Measurements from ENCODE around the gene PI16. TPM values are rescaled to one million over a fixed set of nuclear protein-coding genes. Genes with fewer than 3 reads are reported as not detected.

PI16 gene
- polyA plus RNA-seq, 3 donors = 0.22 TPM; not detected in 2

- no peak overlapping the region for H3K4me3 ChIP-seq (replicated peaks in 1 of 3; ENCODE audit: low read depth in 2 of 3, low read length in 3 of 3)
- no peaks in the 10 kb centered on the region for H3K9me3 ChIP-seq (replicated peaks in 1 of 2; ENCODE audit: control insufficient read depth in 1 of 2, insufficient read depth in 1 of 2, low read length in 2 of 2)
- no peak overlapping the region for H2AFZ ChIP-seq (ENCODE audit: insufficient read depth, low read depth, low read length, poor library complexity, severe bottlenecking)
- Mint-ChIP-seq H3K4me1 (peaks cover 13% of the 10 kb centered on the region), H3K27ac (no peak overlapping the region), H3K4me3 (peak overlapping the region in 1 of 2 donors; percentile 63), H3K9me3 (peaks cover 0 to 3% (median 0%) of the 10 kb centered on the region in 7 donors), H3K27me3 (ENCODE audit: low read depth in 3 of 3) (peaks cover 51 to 54% (median 52%) of the 10 kb centered on the region in 3 donors), H3K36me3 (no peaks in the 10 kb centered on the region)
- peaks cover 11 to 54% of the 10 kb centered on the region in 2 donors for H3K27me3 ChIP-seq (ENCODE audit: control insufficient read depth in 2 of 2, insufficient read depth in 2 of 2, low read length in 2 of 2)
- H3K36me3 ChIP-seq (replicated peaks in 1 of 2; ENCODE audit: control insufficient read depth in 1 of 2, insufficient read depth in 2 of 2, low read length in 2 of 2) = no peaks in the 10 kb centered on the region
- peaks cover 7 to 12% of the 10 kb centered on the region in 2 donors for H3K4me1 ChIP-seq (ENCODE audit: control insufficient read depth in 1 of 2, insufficient read depth in 2 of 2, low read length in 2 of 2)
- TF ChIP-seq CTCF (IDR thresholded peaks at IDR 0.05) = no peak
- no peak for DNase-seq
- H3K79me2 ChIP-seq (ENCODE audit: insufficient read depth, low read length) = no peaks in the 10 kb centered on the region
- intact Hi-C loops (cut with micrococcal nuclease) = no loop called here
- no peaks in the 10 kb centered on the region for H4K20me1 ChIP-seq (ENCODE audit: insufficient read depth, low read length)
- no peak overlapping the region for H3K27ac ChIP-seq (ENCODE audit: low read depth in 1 of 2, low read length in 2 of 2)
- H3K4me2 ChIP-seq (replicated peaks; ENCODE audit: extremely low read depth, low read length, poor library complexity, severe bottlenecking) = no peak overlapping the region
- H3K9ac ChIP-seq (ENCODE audit: insufficient read depth, low read length, poor library complexity, severe bottlenecking) = no peak overlapping the region
These were observed 1.9 kb downstream of the PI16 start for GRCh38 chr6:36956446-36956820.

GRCh38 chr6:36957773-36958271, 3.3 kb downstream of the PI16 start:
- no peak overlapping the region for H3K27ac Mint-ChIP-seq
- H2AFZ ChIP-seq (ENCODE audit: insufficient read depth, low read depth, low read length, poor library complexity, severe bottlenecking) = no peak overlapping the region
- H3K36me3 ChIP-seq (replicated peaks in 1 of 2; ENCODE audit: control insufficient read depth in 1 of 2, insufficient read depth in 2 of 2, low read length in 2 of 2) = no peaks in the 10 kb centered on the region
- no peak for DNase-seq
- TF ChIP-seq CTCF (IDR thresholded peaks at IDR 0.05) = no peak
- no peak overlapping the region for H3K4me3 ChIP-seq (replicated peaks in 1 of 3; ENCODE audit: low read depth in 2 of 3, low read length in 3 of 3)
- intact Hi-C loops (cut with micrococcal nuclease) = no loop called here
- H3K36me3 Mint-ChIP-seq = no peaks in the 10 kb centered on the region
- peaks cover 50 to 57% (median 53%) of the 10 kb centered on the region in 3 donors for H3K27me3 Mint-ChIP-seq (ENCODE audit: low read depth in 3 of 3)
- H3K4me1 ChIP-seq (ENCODE audit: control insufficient read depth in 1 of 2, insufficient read depth in 2 of 2, low read length in 2 of 2) = peaks cover 7 to 12% of the 10 kb centered on the region in 2 donors
- peaks cover 14% of the 10 kb centered on the region for H3K4me1 Mint-ChIP-seq
- 97% methylated on average over 9 of the region's 9 CpGs for WGBS (ENCODE audit: insufficient coverage)
- no peaks in the 10 kb centered on the region for H4K20me1 ChIP-seq (ENCODE audit: insufficient read depth, low read length)
- no peaks in the 10 kb centered on the region for H3K79me2 ChIP-seq (ENCODE audit: insufficient read depth, low read length)
- H3K9ac ChIP-seq (ENCODE audit: insufficient read depth, low read length, poor library complexity, severe bottlenecking) = no peak overlapping the region
- H3K9me3 Mint-ChIP-seq = peaks cover 0 to 3% (median 0%) of the 10 kb centered on the region in 7 donors
- no peak overlapping the region for H3K4me2 ChIP-seq (replicated peaks; ENCODE audit: extremely low read depth, low read length, poor library complexity, severe bottlenecking)
- no peak overlapping the region for H3K27ac ChIP-seq (ENCODE audit: low read depth in 1 of 2, low read length in 2 of 2)
- no peak overlapping the region for H3K4me3 Mint-ChIP-seq
- H3K27me3 ChIP-seq (ENCODE audit: control insufficient read depth in 2 of 2, insufficient read depth in 2 of 2, low read length in 2 of 2) = peaks cover 11 to 52% of the 10 kb centered on the region in 2 donors
- H3K9me3 ChIP-seq (replicated peaks in 1 of 2; ENCODE audit: control insufficient read depth in 1 of 2, insufficient read depth in 1 of 2, low read length in 2 of 2) = no peaks in the 10 kb centered on the region

Data from CD14-positive monocyte (primary cell).